Measurements from ENCODE around the gene UGT1A1. TPM values are rescaled to one million over a fixed set of nuclear protein-coding genes. Genes with fewer than 3 reads are reported as not detected.

UGT1A1 gene
- total RNA-seq, 1 experiment from 2014 or later = not detected

DNA sequence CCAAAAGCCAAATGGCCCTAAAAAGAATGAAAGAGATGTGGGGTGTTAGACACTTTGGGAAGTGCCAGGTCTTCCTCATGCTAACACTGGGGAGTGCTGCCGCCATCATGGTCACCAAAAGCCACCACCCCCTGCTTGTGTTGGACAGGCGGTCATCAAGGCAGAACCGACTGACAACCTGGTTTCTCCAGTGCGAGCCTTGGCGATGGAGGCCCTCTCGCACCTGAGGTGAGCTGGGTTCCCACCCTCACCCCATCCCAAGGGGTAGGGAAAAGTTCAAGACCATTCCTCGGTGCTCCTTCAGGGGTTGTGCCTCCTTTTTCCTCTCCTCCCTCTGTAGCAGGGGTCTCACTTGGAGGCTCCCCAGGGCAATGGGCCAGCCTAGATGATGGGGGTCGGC lies 51.7 kb downstream of the UGT1A1 start:
- H3K36me3 Mint-ChIP-seq (ENCODE audit: insufficient read depth in 1 of 3, low read depth in 3 of 3) = no peaks in the 10 kb centered on the region
- Histone ChIP-seq H3K14ac (ENCODE audit: insufficient read depth, low read length) (no peak overlapping the region), H4K91ac (ENCODE audit: insufficient read length, low read depth, low read length) (no peak overlapping the region), H4K20me1 (ENCODE audit: control insufficient read depth, insufficient read depth, insufficient read length) (no peaks in the 10 kb centered on the region), H3K27me3 (ENCODE audit: insufficient read depth, low read length) (no peaks in the 10 kb centered on the region), H3K23me2 (ENCODE audit: insufficient read length, low read depth, low read length, poor library complexity, severe bottlenecking) (no peaks in the 10 kb centered on the region), H3T11ph (ENCODE audit: low read length) (no peak overlapping the region), H3K9me3 (ENCODE audit: control insufficient read depth, low read depth, low read length) (no peaks in the 10 kb centered on the region), H3K4me1 (ENCODE audit: insufficient read depth, low read length) (no peaks in the 10 kb centered on the region), H2AFZ (ENCODE audit: low read length) (no peak overlapping the region), H2BK15ac (ENCODE audit: low read depth, low read length) (no peak overlapping the region), H3K79me1 (ENCODE audit: insufficient read depth, low read depth, low read length, poor library complexity, severe bottlenecking) (no peaks in the 10 kb centered on the region), H4K8ac (replicated peaks; ENCODE audit: insufficient read length, low read depth, low read length) (no peak overlapping the region), H2BK20ac (ENCODE audit: low read depth, low read length, poor library complexity, severe bottlenecking) (no peak overlapping the region), H2AK5ac (ENCODE audit: insufficient read length, low read length) (no peak overlapping the region), H3K4ac (ENCODE audit: low read depth, low read length) (no peak overlapping the region), H3K9ac (ENCODE audit: extremely low read depth, insufficient read length, low read length) (no peak overlapping the region), H3K4me2 (ENCODE audit: insufficient read depth, insufficient read length, low read length) (no peak overlapping the region), H3K23ac (ENCODE audit: insufficient read length, low read depth, low read length) (no peak overlapping the region), H4K5ac (ENCODE audit: insufficient read length, low read depth, low read length) (no peak overlapping the region), H2BK5ac (ENCODE audit: insufficient read length, low read length) (no peak overlapping the region), H2BK120ac (ENCODE audit: low read depth, low read length, poor library complexity, severe bottlenecking) (no peak overlapping the region), H3K79me2 (ENCODE audit: insufficient read depth, low read length) (no peaks in the 10 kb centered on the region), H3K56ac (ENCODE audit: insufficient read length, low read depth, low read length) (no peak overlapping the region), H3K27ac (ENCODE audit: insufficient read length, low read depth, low read length) (no peak overlapping the region), H3K18ac (ENCODE audit: insufficient read length, low read depth, low read length) (no peak overlapping the region), H2BK12ac (ENCODE audit: insufficient read length, low read depth, low read length) (no peak overlapping the region)
- peaks cover 0 to 2% of the 10 kb centered on the region in 2 experiments; a peak in 1 of 5 replicates for H3K9me3 Mint-ChIP-seq
- TF ChIP-seq, protein P1, sequence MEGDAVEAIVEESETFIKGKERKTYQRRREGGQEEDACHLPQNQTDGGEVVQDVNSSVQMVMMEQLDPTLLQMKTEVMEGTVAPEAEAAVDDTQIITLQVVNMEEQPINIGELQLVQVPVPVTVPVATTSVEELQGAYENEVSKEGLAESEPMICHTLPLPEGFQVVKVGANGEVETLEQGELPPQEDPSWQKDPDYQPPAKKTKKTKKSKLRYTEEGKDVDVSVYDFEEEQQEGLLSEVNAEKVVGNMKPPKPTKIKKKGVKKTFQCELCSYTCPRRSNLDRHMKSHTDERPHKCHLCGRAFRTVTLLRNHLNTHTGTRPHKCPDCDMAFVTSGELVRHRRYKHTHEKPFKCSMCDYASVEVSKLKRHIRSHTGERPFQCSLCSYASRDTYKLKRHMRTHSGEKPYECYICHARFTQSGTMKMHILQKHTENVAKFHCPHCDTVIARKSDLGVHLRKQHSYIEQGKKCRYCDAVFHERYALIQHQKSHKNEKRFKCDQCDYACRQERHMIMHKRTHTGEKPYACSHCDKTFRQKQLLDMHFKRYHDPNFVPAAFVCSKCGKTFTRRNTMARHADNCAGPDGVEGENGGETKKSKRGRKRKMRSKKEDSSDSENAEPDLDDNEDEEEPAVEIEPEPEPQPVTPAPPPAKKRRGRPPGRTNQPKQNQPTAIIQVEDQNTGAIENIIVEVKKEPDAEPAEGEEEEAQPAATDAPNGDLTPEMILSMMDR (conservative IDR thresholded peaks at IDR 0.05) = no peak
- H3K4me3 Mint-ChIP-seq = no peak overlapping the region
- H3K4me1 Mint-ChIP-seq = no peaks in the 10 kb centered on the region
- no CpG with 5 or more reads among the region's 8 CpGs for WGBS (ENCODE audit: extremely low coverage, insufficient read length, low lambda C conversion rate)
- no peak overlapping the region for H3K27ac Mint-ChIP-seq
- peaks cover 15% of the 10 kb centered on the region for H3K27me3 Mint-ChIP-seq (ENCODE audit: low read depth)
- no peak for DNase-seq
